Retinal pigment epithelial cell (primary cell): ENCODE results near the gene ZNF575.
A peak's percentile ranks its signal among the peaks of the same experiment; 100 is the strongest.

Experiments
- DNase-seq: peaks from one replicate; pipeline ENCODE4 v3.0.0-alpha.2; 2010; ENCODE audit warnings: low read depth
- H3K4me3 ChIP-seq: 2 replicates; pipeline ENCODE4 v1.5.1; 2011; ENCODE audit warnings: mild to moderate bottlenecking, low read length, control low read depth, moderate library complexity
- CTCF ChIP-seq: conservative IDR thresholded peaks from 2 replicates; pipeline ENCODE4 v1.5.1; 2011; ENCODE audit warnings: low read depth, low read length, control low read depth, inconsistent platforms

The ZNF575 gene

GRCh38 chr19:43554317-43554895 is 21.4 kb downstream of the ZNF575 start:
- TF ChIP-seq CTCF, result no peak
- DNase-seq, result no peak
- no peak overlapping the region for H3K4me3 ChIP-seq

GRCh38 chr19:43555185-43555770 is 22.3 kb downstream of the ZNF575 start:
- peak; percentile 98 for TF ChIP-seq CTCF
- H3K4me3 ChIP-seq, result no peak overlapping the region
- no peak for DNase-seq

GRCh38 chr19:43560687-43561086 is 27.7 kb downstream of the ZNF575 start:
- no peak for TF ChIP-seq CTCF
- no peak overlapping the region for H3K4me3 ChIP-seq
- no peak for DNase-seq

- no peak for DNase-seq
- TF ChIP-seq CTCF, result no peak
- no peak overlapping the region for H3K4me3 ChIP-seq
Observed at GRCh38 chr19:43561139-43561970, 28.4 kb downstream of the ZNF575 start.

GRCh38 chr19:43562226-43562697 is 29.3 kb downstream of the ZNF575 start:
- TF ChIP-seq CTCF, result no peak
- DNase-seq, result no peak
- no peak overlapping the region for H3K4me3 ChIP-seq

- H3K4me3 ChIP-seq, result no peak overlapping the region
- TF ChIP-seq CTCF, result no peak
Observed at GRCh38 chr19:43562698-43563241, 29.8 kb downstream of the ZNF575 start.

More at GRCh38 chr19:43562698-43563241, 29.8 kb downstream of the ZNF575 start:
- no peak for DNase-seq
